Nephron progenitor cell (in vitro differentiated cells): ENCODE measurements around the gene TNFRSF11A.

Experiments used
- DNase-seq: peaks from one replicate; pipeline ENCODE4 v3.0.0; 2021
- H3K27ac Mint-ChIP-seq: 2 replicates; pipeline ENCODE4 v1.8.0; 2021; ENCODE audit warnings: mild to moderate bottlenecking, moderate library complexity, mixed read lengths
- H3K27me3 Mint-ChIP-seq: 2 replicates; pipeline ENCODE4 v1.8.0; 2021; ENCODE audit warnings: mild to moderate bottlenecking, low read depth, mixed read lengths; ENCODE audit not compliant: poor library complexity
- H3K36me3 Mint-ChIP-seq: 2 replicates; pipeline ENCODE4 v1.8.0; 2021; ENCODE audit warnings: low read depth, mixed read lengths
- H3K4me1 Mint-ChIP-seq: 2 replicates; pipeline ENCODE4 v1.8.0; 2021; ENCODE audit warnings: mixed read lengths
- H3K4me3 Mint-ChIP-seq: 2 replicates; pipeline ENCODE4 v1.8.0; 2021; ENCODE audit warnings: mild to moderate bottlenecking, moderate library complexity, mixed read lengths
- H3K9me3 Mint-ChIP-seq: 2 replicates; pipeline ENCODE4 v1.8.0; 2021; ENCODE audit warnings: mild to moderate bottlenecking, moderate library complexity, mixed read lengths
- TF ChIP-seq, protein P1 (sequence below): fragments of 200-600 bp; sonication (generic); IDR thresholded peaks from 2 replicates; pipeline ENCODE4 v1.5.0; 2021; ENCODE audit warnings: antibody characterized with exemption

Gene TNFRSF11A

DNA sequence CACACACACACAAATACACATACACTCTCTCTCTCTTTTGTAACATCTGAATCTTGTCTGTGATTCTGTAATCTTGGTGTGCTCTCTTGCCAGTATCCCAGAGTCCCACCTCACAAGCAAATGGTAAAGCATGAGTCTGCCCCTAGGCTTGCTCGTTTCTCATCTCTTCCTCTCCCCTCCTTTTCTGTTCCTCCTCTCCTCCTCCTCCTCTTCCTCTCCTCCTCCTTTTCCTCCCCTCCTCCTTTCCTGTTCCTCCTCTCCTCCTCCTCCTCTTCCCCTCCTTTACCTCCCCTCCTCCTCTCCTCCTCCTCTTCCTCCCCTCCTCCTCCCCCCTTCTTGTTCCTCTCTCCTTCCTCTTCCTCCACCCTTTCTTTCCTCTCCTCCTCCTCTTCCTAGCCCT is 59.0 kb downstream of the TNFRSF11A start:
- DNase-seq = no peak
- H3K9me3 Mint-ChIP-seq = no peaks in the 10 kb centered on the region
- H3K27ac Mint-ChIP-seq = no peak overlapping the region
- no peak overlapping the region for H3K4me3 Mint-ChIP-seq
- peaks cover 3% of the 10 kb centered on the region for H3K27me3 Mint-ChIP-seq
- peaks cover 18% of the 10 kb centered on the region for H3K36me3 Mint-ChIP-seq
- peaks cover 21% of the 10 kb centered on the region for H3K4me1 Mint-ChIP-seq
- TF ChIP-seq, protein P1, sequence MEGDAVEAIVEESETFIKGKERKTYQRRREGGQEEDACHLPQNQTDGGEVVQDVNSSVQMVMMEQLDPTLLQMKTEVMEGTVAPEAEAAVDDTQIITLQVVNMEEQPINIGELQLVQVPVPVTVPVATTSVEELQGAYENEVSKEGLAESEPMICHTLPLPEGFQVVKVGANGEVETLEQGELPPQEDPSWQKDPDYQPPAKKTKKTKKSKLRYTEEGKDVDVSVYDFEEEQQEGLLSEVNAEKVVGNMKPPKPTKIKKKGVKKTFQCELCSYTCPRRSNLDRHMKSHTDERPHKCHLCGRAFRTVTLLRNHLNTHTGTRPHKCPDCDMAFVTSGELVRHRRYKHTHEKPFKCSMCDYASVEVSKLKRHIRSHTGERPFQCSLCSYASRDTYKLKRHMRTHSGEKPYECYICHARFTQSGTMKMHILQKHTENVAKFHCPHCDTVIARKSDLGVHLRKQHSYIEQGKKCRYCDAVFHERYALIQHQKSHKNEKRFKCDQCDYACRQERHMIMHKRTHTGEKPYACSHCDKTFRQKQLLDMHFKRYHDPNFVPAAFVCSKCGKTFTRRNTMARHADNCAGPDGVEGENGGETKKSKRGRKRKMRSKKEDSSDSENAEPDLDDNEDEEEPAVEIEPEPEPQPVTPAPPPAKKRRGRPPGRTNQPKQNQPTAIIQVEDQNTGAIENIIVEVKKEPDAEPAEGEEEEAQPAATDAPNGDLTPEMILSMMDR = no peak

DNA sequence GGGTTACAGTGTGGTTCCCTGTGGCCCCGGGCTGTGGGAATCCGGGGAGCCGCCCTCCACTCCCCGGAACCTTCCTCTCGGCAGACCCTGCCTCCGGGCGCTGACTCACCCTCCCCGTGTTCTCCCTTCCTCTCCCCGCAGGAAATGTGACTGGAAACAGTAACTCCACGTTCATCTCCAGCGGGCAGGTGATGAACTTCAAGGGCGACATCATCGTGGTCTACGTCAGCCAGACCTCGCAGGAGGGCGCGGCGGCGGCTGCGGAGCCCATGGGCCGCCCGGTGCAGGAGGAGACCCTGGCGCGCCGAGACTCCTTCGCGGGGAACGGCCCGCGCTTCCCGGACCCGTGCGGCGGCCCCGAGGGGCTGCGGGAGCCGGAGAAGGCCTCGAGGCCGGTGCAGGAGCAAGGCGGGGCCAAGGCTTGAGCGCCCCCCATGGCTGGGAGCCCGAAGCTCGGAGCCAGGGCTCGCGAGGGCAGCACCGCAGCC is 59.5 kb downstream of the TNFRSF11A start:
- Mint-ChIP-seq H3K4me3 (no peak overlapping the region), H3K27ac (no peak overlapping the region), H3K9me3 (no peaks in the 10 kb centered on the region), H3K27me3 (peaks cover 3% of the 10 kb centered on the region), H3K36me3 (peaks cover 18% of the 10 kb centered on the region), H3K4me1 (peaks cover 21% of the 10 kb centered on the region)
- DNase-seq = no peak
- TF ChIP-seq, protein P1 = no peak

DNA sequence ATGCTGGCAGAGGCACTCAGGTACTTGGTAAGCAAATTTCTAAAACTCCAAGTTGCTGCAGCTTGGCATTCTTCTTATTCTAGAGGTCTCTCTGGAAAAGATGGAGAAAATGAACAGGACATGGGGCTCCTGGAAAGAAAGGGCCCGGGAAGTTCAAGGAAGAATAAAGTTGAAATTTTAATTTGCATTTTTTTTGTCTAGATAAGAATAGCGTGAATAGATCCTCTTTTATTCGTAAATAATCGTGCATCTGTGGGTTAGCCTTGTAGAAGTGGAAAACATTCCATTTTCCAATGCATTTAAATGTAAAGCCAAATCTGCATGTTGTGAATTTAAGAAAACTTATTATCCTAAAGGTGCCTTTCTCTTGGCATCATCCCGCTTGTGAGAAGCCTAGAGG is 61.0 kb downstream of the TNFRSF11A start:
- Mint-ChIP-seq H3K9me3 (peaks cover 5% of the 10 kb centered on the region), H3K27ac (peak overlapping the region; percentile 63), H3K4me3 (no peak overlapping the region), H3K27me3 (peaks cover 3% of the 10 kb centered on the region), H3K36me3 (peaks cover 19% of the 10 kb centered on the region), H3K4me1 (peaks cover 21% of the 10 kb centered on the region)
- DNase-seq = no peak
- TF ChIP-seq, protein P1 = no peak

DNA sequence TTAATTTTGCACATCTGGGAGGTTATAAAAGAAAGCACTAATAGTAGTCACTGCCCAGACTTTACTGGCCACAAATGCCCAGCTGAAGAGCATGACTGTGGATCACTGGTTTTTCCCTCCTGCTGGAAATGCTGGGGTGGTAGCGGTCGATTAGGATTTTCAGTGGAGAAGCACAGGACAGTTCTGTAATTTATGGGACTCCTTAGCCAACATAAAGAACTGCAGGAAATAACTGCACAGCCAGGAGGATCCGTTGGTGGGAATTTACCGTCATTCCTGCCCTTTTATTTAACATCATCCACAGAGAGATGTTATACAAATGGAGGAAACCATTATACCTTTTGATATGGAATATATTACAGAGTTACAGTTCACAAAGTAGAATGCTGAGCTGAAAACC is 61.5 kb downstream of the TNFRSF11A start:
- Mint-ChIP-seq H3K27ac (peak overlapping the region; percentile 63), H3K4me1 (peaks cover 21% of the 10 kb centered on the region), H3K4me3 (no peak overlapping the region), H3K9me3 (peaks cover 10% of the 10 kb centered on the region), H3K36me3 (peaks cover 22% of the 10 kb centered on the region), H3K27me3 (peaks cover 6% of the 10 kb centered on the region)
- DNase-seq = no peak
- TF ChIP-seq, protein P1 = no peak

DNA sequence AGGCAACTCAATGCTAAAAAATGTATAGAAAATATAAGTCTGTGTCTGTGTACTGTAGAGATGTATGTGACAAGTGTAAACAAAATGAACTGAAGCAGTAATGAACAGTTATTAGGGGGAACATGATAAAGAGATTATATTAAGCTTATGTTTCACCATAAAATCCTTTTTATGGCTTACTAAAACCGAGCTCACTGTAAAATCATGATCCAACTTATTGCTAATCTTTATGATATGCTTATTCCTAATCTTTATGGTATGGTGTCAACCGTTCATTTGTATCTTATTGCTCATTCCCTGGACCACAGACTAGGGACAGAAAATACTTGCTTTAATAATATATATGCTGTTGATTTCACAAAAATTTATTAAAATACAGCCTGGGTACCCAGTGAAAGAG is 62.1 kb downstream of the TNFRSF11A start:
- H3K27me3 Mint-ChIP-seq = peaks cover 7% of the 10 kb centered on the region
- DNase-seq = no peak
- H3K4me1 Mint-ChIP-seq = peaks cover 21% of the 10 kb centered on the region
- TF ChIP-seq, protein P1 = no peak
- peaks cover 22% of the 10 kb centered on the region for H3K36me3 Mint-ChIP-seq
- H3K9me3 Mint-ChIP-seq = peaks cover 11% of the 10 kb centered on the region
- H3K27ac Mint-ChIP-seq = no peak overlapping the region
- no peak overlapping the region for H3K4me3 Mint-ChIP-seq
